Cardiac muscle cell (in vitro differentiated cells and primary cell): ENCODE data around the gene MYEOV. TPM values are rescaled to one million over a fixed set of nuclear protein-coding genes. Genes with fewer than 3 reads are reported as not detected.

Source experiments
- DNase-seq, 2 donors: peaks; one replicate each; pipeline versions ENCODE4 v3.0.0 to v3.0.0-alpha.2; 2010 to 2017; ENCODE audit warnings: low read depth in 1 of 2, low spot score in 1 of 2
- H3K27ac ChIP-seq: fragments of 200-600 bp; sonication (generic); 2 replicates; pipeline ENCODE4 v1.5.1; 2016
- H3K27me3 ChIP-seq: fragments of 200-600 bp; sonication (generic); 2 replicates; pipeline ENCODE4 v1.6.0; 2016; ENCODE audit warnings: control low read depth
- H3K36me3 ChIP-seq: fragments of 200-600 bp; sonication (generic); 2 replicates; pipeline ENCODE4 v1.5.1; 2016; ENCODE audit warnings: control low read depth
- H3K4me1 ChIP-seq: fragments of 200-600 bp; sonication (generic); 2 replicates; pipeline ENCODE4 v1.8.1; 2017; ENCODE audit warnings: low read depth, mild to moderate bottlenecking, mixed run types
- H3K4me3 ChIP-seq: fragments of 200-600 bp; sonication (generic); 2 replicates; pipeline ENCODE4 v1.5.1; 2016; ENCODE audit warnings: mild to moderate bottlenecking
- H3K9me3 ChIP-seq: fragments of 200-600 bp; sonication (generic); 2 replicates; pipeline ENCODE4 v1.5.1; 2017; ENCODE audit warnings: low read depth, mild to moderate bottlenecking, control low read depth
- CTCF ChIP-seq: IDR thresholded peaks from 2 replicates; pipeline ENCODE4 v1.5.1; 2012; ENCODE audit warnings: low read depth, mild to moderate bottlenecking, low read length
- polyA plus RNA-seq: library from polyadenylated mRNA; unstranded; fragments of >200 nt; fragmentation: Nextera tagmentation; extraction: Ambion mirVana; gene quantifications from 2 replicates; pipeline ENCODE4 v1.2.1, GENCODE V29; 2016
- total RNA-seq: library from RNA; depleted of rRNA; stranded (reverse); fragments of >200 nt; gene quantifications from 2 replicates; pipeline ENCODE4 v1.2.3, GENCODE V29; 2016

The MYEOV gene
- total and polyA plus RNA-seq, 2 experiments from 2014 or later: 0.51 TPM; not detected in 1

DNA sequence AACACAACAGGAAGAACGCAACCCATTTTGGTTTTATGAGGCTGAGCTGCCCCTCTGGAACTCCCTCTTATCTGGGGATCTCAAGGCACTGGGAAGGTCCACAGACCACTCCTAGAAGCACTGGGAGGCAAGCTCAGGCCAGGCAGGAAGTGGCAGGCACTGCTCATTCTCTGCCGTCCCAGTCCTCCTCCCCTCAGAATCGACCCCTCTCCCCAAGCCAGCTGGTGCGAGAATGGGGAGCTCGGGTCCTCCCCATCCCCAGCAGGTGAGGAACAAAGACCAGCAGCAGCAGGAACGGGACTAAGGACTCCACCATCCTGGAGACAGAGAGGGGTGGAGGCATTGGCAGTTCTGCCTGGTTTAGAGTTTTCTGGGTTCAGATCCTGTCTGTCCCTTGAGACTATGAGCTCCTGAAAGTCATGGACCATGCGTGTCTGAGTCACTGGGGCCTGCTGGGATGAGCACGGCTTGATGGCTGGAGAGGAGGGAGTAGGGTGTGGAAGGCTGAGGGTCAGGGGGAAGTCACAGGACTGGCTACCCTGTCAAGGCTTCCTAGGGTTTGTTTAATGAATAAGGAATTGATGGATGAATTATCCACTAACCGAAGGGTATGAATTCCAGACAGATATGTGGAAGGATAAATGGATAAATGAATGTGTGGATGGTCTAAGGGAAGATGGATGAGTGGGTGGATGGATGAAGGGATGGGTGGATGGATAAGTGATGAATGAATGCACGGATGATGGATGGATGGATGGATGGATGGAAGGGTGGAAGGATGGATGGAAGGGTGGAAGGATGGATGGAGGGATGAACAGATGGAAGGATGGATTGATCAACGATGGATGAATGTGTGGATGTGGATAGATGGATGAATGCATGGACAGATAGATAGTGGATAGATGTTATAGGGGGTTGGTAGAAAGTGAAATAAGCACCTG, 6.4 kb downstream of the MYEOV start:
- Histone ChIP-seq H3K9me3 (no peaks in the 10 kb centered on the region), H3K36me3 (no peaks in the 10 kb centered on the region), H3K27ac (no peak overlapping the region), H3K4me3 (no peak overlapping the region), H3K4me1 (no peaks in the 10 kb centered on the region), H3K27me3 (no peaks in the 10 kb centered on the region)
- no peak for DNase-seq
- no peak for TF ChIP-seq CTCF

DNA sequence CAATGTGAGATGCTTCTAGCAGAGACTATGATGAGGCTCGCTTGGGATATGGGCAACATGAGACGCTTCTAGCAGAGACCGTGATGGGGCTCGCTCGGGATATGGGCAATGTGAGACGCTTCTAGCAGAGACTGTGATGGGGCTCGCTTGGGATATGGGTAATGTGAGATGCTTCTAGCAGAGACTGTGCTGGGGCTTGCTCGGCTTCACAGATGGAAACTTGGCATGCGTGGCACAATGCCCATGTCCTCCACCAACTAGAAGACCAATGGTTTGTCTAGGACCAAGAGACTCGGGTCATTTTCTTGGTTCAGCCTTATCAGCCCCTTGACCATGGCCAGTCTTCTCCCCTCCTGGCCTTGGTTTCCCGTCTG, 7.1 kb downstream of the MYEOV start:
- Histone ChIP-seq H3K4me1 (no peaks in the 10 kb centered on the region), H3K36me3 (no peaks in the 10 kb centered on the region), H3K9me3 (no peaks in the 10 kb centered on the region), H3K27ac (no peak overlapping the region), H3K27me3 (no peaks in the 10 kb centered on the region), H3K4me3 (no peak overlapping the region)
- DNase-seq: no peak
- TF ChIP-seq CTCF: no peak

DNA sequence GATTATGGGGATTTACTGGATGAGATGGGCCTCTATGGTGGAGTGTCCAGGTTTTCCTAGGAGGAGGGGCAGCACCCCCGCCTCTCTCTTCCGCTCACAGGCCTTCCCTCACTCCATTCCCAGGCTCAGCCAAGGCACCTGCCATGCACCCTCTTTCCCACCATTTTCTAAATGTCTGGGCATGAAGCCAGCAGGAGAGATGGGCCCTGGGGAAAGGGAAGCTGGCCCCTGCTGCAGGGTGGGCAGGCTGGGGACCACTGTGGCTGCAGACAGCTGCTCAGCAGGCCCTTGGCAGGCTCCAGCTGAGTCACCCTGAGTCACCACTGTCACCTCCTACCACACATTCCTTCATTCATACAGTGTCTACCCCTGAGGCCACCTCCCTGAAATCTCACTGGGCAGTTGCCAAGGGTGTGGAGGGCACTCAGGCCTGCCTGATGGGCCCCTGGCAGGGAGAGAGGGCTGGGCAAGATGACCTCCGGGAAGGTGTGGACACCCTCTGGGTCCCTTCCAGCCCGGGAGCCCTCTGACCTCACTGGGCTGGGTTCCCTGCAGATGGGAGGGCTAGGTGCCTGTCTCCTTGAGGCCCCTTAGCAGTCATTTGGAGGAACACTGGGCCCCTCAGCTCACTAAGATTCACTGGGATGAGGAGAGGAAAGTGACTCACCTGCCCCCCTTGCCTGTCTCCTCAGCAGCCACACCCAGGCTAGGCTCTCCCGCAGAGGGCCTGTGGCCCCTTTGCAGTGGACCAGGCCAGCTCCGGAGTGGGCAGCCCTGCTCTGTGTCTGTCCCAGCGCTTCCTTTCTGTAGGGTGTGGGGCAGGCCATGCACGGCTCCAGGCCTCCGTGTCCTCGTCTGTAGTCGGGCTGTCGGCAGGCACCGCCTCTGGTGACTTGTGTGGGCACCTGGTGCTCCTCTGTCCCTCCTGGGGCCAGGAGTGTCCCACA, 7.8 kb downstream of the MYEOV start:
- no peaks in the 10 kb centered on the region for H3K9me3 ChIP-seq
- no peaks in the 10 kb centered on the region for H3K36me3 ChIP-seq
- H3K27ac ChIP-seq: no peak overlapping the region
- H3K4me3 ChIP-seq: no peak overlapping the region
- DNase-seq: peak in 1 of 2 donors; percentile 28
- no peaks in the 10 kb centered on the region for H3K27me3 ChIP-seq
- no peak for TF ChIP-seq CTCF
- no peaks in the 10 kb centered on the region for H3K4me1 ChIP-seq

DNA sequence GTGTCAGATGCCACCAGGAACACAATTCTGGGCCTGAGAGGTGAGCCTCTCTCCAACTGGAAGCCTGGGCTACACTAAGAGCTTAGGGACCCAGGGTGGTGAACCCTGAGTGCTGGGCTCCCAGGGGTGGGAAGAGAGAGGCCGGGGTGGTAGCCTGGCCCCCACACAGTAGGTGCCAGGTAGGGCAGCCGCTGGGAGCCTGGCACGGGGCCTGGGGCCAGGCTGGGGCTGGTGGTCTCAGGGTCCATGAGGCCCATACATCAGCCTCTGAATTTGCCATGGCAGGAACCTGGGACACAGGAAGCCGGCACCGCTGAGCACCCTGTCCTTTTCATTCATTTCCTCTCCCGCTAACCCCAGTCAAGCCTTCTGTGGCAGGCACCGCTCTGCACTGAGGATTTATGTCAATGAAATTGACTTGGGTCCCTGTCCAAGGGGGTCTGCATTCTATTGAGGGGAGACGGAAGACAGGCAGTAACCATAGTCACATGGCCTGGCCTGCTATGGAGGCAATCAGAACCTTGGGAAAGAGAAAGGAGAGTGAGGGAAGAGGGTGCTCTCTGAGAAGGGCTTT, 8.6 kb downstream of the MYEOV start:
- H3K4me1 ChIP-seq: no peaks in the 10 kb centered on the region

More for the DNA sequence above, 8.6 kb downstream of the MYEOV start:
- DNase-seq: no peak
- no peak for TF ChIP-seq CTCF
- Histone ChIP-seq H3K4me3 (no peak overlapping the region), H3K9me3 (no peaks in the 10 kb centered on the region), H3K27me3 (no peaks in the 10 kb centered on the region), H3K27ac (no peak overlapping the region), H3K36me3 (no peaks in the 10 kb centered on the region)
